ENCODE results near the gene PRKN.

- TF ChIP-seq POLR2A (IDR thresholded peaks at IDR 0.05) (no peak), EP300 (IDR thresholded peaks at IDR 0.05) (no peak)
Measured at GRCh38 chr6:162596676-162597075, 130.9 kb downstream of the PRKN start.

Measured in tibial nerve (tissue), 3 donors.